GM21423 (cell line): ENCODE measurements around the gene DNPH1.

ENCODE experiments used
- ATAC-seq: cut with Tn5 transposase; IDR thresholded peaks from one replicate; pipeline ENCODE4 v1.9.1; 2021; ENCODE audit warnings: mild to moderate bottlenecking, moderate library complexity; ENCODE audit not compliant: unreplicated experiment

DNPH1 gene

GRCh38 chr6:43219119-43219518 is 10.2 kb downstream of the DNPH1 start:
- no peak for ATAC-seq

- no peak for ATAC-seq
Measured at GRCh38 chr6:43217351-43217750, 11.9 kb downstream of the DNPH1 start.

GRCh38 chr6:43216200-43216599 is 13.1 kb downstream of the DNPH1 start:
- ATAC-seq: no peak

GRCh38 chr6:43215066-43215465 is 14.2 kb downstream of the DNPH1 start:
- no peak for ATAC-seq

GRCh38 chr6:43213431-43213830 is 15.8 kb downstream of the DNPH1 start:
- ATAC-seq: no peak

GRCh38 chr6:43211955-43212354 is 17.3 kb downstream of the DNPH1 start:
- ATAC-seq: no peak

- ATAC-seq: no peak
Measured at GRCh38 chr6:43207286-43207685, 22.0 kb downstream of the DNPH1 start.

GRCh38 chr6:43205849-43206248 is 23.4 kb downstream of the DNPH1 start:
- ATAC-seq: no peak

- ATAC-seq: no peak
Measured at GRCh38 chr6:43204271-43205105, 24.8 kb downstream of the DNPH1 start.

- ATAC-seq: no peak
Measured at GRCh38 chr6:43203718-43204095, 25.6 kb downstream of the DNPH1 start.

- ATAC-seq: no peak
Measured at GRCh38 chr6:43203029-43203717, 26.1 kb downstream of the DNPH1 start.

GRCh38 chr6:43202451-43202850 is 26.8 kb downstream of the DNPH1 start:
- ATAC-seq: no peak

GRCh38 chr6:43200541-43200940 is 28.7 kb downstream of the DNPH1 start:
- no peak for ATAC-seq

GRCh38 chr6:43199912-43200311 is 29.4 kb downstream of the DNPH1 start:
- no peak for ATAC-seq

GRCh38 chr6:43196337-43196736 is 32.9 kb downstream of the DNPH1 start:
- no peak for ATAC-seq

GRCh38 chr6:43193929-43194328 is 35.4 kb downstream of the DNPH1 start:
- ATAC-seq: no peak

- no peak for ATAC-seq
Measured at GRCh38 chr6:43192911-43193310, 36.4 kb downstream of the DNPH1 start.

GRCh38 chr6:43189776-43190304 is 39.4 kb downstream of the DNPH1 start:
- no peak for ATAC-seq

- ATAC-seq: no peak
Measured at GRCh38 chr6:43188426-43188825, 40.9 kb downstream of the DNPH1 start.

- ATAC-seq: no peak
Measured at GRCh38 chr6:43187821-43188220, 41.5 kb downstream of the DNPH1 start.

GRCh38 chr6:43186706-43187105 is 42.6 kb downstream of the DNPH1 start:
- ATAC-seq: no peak

GRCh38 chr6:43186019-43186418 is 43.3 kb downstream of the DNPH1 start:
- ATAC-seq: no peak
